GM19099 (cell line): ENCODE results near the gene MROH2A.

Experiments used
- POLR2A ChIP-seq: IDR thresholded peaks from 3 replicates; pipeline ENCODE4 v1.6.1; 2011; ENCODE audit warnings: low read depth; ENCODE audit not compliant: insufficient read length; ENCODE audit errors: extremely low read depth

MROH2A gene

GRCh38 chr2:233866479-233866878, 88.3 kb downstream of the MROH2A start:
- no peak for TF ChIP-seq POLR2A

GRCh38 chr2:233867993-233868532, 89.9 kb downstream of the MROH2A start, which contains the start of gene MSL3B:
MSL3B (minus strand) TSS chr2:233868386.
- TF ChIP-seq POLR2A = peak; percentile 77

DNA sequence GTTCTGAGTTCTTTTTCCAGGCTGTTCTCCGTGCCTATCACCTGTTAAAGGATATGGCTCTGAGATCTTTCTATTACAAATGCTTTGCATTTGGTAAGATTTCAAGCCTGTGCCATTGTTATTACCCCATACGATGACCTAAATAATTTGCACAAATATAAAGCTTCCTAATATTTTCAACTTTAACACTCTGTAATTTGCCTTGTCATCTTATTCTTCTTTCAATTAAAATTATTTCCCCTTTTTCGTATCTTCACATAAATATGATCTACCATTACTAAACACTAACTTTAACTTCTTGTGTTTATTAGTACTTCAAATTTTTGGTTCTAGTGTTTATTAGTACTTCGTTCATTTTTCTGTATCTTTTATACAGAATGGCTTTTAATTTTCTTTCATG, 93.3 kb downstream of the MROH2A start:
- no peak for TF ChIP-seq POLR2A

DNA sequence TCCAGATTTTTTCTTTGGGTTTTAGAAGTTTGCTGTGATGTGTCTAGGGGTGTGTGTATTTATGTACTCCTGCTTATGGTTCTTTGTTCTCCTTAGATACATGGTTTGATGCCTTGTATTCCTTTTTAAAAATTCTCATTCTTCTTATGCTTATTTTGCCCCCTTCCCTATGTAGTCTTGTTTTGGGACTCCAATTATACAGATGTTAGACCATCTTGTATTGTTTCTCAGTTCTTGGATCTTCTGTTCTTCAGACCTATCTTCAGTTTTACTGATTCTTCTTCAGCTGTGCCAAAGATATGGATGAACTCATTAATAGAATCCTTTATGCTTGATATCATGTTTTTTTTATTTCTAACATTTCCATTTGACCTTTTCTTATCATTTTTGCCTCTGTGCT, 104.2 kb downstream of the MROH2A start:
- no peak for TF ChIP-seq POLR2A
